GM10847 (cell line): ENCODE results near the gene PRPF40B.

ENCODE experiments used
- POLR2A ChIP-seq: IDR thresholded peaks from 2 replicates; pipeline ENCODE4 v1.6.1; 2011; ENCODE audit not compliant: insufficient read length; ENCODE audit errors: extremely low read depth

PRPF40B gene

DNA sequence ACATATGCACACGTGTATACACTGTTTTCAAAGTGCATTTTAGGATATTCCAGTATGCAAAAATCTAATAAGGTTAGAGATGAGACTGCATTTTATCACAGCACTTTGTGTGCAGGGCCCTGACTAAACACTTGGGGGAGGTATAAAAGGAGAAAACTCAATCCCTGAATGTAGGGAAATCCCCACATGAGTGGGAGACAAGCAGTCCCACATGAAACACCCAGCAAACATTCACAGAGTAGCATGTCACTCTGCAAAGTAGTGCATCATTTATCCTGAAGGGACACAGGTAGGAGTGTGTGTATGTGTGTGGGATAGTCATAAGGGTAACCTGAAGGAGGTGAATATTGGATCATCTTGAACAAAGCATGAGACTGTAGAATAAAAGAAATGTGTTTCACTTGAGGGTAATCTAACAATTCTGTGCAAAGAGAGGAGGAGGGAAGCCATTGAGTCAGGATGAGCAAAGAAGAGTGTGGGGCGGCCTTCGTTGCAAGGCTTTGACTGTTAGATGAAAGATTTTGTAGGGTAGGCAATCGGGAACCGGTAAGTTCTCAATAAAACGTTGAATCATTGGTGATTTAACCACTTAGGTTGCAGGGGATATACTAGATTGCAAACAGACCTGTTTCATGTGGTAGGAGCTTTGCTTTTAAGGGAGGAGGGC lies 2.9 kb downstream of the PRPF40B start:
- no peak for TF ChIP-seq POLR2A

DNA sequence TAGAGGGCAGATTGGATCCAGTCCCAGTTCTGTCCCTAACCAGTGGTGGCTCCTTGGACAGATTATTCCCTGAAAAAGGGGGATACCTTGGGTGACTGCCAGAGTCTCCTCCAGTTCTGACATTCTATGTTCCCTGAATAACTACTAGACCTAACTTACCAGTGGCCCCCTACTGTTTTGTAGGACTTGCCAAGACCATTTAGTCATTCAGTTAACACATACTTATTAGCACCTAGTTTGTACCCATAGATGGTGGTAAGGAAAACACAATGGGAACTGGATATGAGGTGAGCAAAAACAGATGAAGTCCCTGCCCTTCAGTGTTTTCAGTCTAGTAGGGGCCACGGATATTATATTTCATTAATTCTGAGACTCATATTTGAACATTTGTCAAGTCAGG lies 3.5 kb downstream of the PRPF40B start:
- TF ChIP-seq POLR2A, result no peak

DNA sequence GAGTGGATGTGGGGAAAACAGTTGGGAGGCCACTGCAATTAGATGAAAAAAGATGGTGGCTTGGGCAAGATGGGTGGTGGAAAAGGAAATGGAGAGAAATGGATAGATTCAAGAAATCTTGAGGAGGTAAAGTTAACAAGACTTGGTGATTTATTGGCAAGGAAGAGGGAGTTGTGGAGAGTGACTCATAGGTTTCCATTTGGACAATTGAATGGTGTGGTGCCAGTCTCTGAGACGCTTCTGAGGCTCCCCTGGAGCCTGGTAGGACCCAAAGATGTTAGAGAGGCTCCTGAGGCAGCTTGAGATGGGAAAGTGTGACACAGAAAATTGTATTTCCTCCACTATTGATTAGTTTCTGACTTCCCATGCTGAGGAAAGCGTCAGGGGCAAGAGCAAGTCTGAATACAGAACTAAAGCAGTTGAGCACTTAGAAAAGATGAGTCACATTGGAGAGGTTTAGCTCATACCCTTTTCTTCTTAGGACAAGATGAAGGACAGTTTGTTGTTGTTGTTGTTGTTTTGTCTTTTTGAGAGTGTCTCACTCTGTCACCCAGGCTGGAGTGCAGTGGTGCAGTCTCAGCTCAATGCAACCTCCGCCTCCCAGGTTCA lies 4.5 kb downstream of the PRPF40B start:
- TF ChIP-seq POLR2A, result no peak

DNA sequence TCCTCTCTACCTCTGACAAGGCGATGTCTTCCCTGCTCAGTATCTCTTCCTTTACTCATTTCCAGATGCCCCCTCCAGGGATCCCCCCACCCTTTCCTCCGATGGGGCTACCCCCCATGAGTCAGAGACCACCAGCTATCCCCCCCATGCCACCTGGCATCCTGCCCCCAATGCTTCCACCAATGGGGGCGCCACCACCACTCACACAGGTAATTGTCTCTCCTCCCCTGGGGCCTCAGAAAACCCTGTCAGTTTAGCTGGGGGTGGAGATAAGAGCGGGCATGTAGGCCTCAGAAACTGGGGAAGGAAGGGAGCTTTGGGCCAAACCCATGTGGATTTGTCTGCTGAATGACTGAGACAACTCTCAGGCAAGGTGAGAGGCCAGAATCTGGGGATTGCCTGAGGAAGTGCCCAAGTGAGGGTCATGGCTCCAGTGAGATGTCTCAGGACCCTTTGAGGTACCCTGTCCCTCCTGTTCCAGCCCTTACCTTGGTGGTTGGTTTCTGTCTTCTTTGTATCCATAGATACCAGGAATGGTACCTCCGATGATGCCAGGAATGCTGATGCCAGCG lies 8.1 kb downstream of the PRPF40B start:
- no peak for TF ChIP-seq POLR2A

DNA sequence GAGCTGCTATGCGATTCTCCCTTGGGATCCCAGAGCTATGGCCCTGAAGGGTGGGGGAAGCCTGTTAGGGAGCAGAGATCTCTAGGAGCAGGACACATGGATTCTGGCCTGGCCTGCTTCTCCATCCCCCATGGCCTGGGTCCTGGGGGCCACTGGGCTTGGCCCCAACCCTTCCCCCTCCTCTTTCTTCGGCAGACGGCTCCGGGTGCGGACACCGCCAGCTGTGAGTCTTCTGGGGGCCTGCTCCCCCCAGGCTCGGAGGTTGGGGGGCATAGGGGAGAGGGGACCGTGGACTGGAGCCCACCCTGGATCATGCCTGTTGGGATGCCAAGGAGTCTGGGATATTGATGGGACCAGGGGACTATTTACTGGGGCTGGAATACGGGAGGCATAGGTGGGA lies 9.0 kb downstream of the PRPF40B start:
- no peak for TF ChIP-seq POLR2A

DNA sequence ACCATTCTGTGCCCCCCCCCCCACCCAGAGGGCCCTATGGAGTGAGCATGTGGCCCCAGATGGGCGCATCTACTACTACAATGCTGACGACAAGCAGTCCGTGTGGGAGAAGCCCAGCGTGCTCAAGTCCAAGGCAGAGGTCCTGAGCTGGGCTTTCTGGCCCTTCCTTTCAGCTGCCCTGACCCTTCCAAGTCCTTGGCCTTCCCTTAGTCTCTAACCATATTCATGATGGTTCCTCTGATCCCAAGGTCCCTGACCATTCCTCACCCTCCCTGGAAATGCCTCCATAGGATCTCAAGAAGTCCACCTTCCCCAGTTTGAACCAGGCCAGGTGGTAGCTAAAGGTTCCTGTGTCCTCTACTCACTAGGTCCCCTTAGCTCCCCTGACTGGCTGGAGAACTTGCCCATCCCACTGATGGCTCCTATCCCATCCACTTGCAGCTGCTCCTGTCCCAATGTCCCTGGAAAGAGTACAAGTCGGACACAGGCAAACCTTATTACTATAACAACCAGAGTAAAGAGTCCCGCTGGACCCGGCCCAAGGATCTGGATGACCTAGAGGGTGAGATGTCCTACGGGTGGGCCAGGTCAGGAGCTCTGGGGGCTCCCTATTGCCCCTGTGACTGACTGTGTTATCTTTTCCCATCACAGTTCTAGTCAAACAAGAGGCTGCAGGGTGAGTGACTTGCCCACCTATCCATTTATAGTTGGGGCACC lies 9.8 kb downstream of the PRPF40B start:
- no peak for TF ChIP-seq POLR2A

DNA sequence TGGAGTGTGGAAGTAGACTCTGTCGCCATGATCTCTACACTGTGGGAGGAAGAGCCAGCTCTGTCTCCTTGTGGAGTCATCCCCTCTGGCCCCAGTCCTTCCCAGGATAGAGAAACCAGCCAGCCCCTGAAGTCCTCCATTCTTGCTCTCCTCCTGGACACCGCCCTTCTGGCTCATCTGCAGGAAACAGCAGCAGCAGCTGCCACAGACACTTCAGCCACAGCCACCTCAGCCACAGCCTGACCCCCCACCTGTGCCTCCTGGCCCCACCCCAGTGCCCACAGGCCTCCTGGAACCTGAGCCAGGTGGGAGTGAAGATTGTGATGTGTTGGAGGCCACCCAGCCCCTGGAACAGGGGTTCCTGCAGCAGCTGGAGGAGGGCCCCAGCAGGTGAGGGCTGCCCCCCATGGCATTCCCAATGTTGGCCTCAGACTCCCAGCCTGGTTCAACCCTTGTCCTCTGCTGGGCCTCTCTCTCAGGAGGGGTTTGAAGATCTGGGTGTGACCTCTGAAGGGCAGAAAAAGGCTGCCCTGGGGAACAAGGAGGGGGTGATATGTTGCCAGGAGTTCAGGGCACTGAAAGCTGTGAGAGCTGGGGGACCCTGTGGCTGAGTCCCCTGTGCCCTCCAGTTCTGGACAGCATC lies 10.5 kb downstream of the PRPF40B start:
- TF ChIP-seq POLR2A, result no peak

DNA sequence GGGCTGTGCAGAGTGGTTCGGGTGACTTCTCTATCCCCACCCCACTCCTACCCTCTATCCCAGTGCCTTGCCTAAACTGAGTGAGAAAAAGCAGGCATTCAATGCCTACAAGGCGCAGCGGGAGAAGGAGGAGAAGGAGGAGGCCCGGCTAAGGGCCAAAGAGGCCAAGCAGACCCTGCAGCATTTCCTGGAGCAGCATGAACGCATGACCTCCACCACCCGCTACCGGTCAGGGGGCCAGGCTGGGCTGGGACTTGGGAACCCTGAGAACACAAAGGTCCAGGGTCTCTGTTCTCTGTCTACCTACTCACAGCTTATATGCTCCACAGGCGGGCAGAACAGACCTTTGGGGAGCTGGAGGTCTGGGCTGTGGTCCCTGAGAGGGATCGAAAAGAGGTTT lies 11.7 kb downstream of the PRPF40B start:
- no peak for TF ChIP-seq POLR2A

DNA sequence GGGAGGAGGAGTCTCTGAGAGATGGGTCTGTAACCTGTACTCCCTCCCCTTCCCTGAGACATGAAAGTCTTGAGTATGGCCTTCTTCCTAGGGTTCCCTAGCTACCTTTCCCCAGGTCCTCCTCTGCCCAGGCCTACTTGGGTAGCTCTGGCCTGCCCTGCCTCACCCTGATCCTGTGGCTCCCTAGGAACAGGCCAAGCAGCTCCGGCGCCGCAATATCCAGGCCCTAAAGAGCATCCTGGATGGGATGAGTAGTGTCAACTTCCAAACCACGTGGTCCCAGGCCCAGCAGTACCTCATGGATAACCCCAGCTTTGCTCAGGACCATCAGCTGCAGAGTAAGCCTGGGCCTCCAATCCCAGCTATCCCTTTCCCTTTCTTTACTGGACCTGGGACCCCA lies 12.3 kb downstream of the PRPF40B start:
- no peak for TF ChIP-seq POLR2A

DNA sequence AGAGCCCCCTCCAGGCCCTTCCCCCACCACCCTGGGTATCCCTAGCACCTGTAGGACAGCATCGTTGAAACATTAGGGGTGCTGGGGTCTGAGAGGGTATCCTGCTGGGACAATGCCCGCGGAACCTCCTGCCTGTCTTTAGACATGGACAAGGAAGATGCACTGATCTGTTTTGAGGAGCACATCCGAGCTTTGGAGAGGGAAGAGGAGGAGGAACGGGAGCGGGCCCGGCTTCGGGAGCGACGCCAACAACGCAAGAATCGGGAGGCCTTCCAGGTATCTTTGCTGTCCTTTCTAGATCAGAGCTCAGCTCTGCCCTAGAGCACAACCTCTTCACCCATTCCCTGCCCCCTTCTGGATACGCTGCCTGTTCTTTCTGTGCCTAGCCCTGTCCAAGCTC lies 13.2 kb downstream of the PRPF40B start:
- TF ChIP-seq POLR2A, result no peak

DNA sequence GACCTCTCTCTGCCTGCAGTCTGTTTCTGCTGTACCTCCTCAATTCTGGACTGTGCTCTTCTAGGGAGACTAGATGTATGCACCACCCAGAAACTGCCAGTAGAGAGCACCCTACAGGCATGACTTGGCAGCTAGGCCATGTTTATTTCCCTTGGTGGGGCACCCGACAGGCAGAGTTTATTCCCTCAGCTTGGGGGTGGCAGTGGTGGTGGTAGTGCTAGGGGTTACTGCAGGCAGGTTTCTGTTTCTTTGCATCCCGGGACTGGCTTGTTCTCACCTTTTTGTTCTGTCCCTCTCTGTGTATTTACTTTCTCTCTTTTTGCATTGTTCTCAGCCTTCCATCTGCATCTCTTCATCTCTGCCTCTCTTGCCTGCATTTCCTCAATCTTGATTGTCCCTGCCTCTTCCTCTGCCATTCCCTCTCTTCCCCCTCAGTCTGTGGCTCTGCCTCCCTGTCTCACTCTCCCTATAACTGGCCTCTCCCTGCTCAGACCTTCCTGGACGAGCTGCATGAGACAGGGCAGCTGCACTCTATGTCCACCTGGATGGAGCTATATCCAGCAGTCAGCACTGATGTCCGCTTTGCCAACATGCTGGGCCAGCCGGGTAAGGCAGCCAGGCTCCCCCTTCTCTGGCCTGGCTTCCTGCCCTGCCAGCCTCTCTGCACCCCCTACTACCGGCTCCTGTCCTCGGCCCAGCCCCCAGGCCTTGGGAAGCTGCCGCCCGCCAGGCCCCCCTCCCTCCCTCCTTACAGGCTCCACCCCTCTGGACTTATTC lies 13.8 kb downstream of the PRPF40B start:
- TF ChIP-seq POLR2A, result no peak

DNA sequence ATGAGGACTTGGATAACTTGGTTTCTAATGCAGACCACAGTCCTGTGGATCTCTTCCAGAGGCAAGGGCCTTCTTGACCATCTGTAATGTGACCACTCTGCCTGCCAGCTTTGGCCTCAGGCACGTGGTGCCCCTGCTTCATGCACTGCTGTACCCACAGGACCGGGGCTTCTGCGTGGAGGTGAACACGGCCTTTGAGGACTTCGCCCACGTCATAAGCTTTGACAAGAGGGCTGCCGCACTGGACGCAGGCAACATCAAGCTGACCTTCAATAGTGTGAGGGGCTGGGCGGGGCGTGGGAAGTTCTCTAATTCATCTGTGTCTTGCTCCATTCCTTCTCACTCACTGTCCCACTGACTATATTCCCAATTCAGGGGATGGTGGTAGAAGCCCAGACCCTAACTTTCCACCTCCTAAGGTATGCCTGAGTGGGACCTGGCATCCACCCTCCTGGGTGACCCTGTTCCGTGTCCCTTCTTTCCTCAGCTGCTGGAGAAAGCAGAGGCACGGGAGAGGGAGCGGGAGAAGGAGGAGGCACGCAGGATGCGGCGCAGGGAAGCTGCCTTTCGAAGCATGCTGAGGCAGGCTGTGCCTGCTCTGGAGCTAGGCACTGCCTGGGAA lies 18.5 kb downstream of the PRPF40B start:
- no peak for TF ChIP-seq POLR2A

DNA sequence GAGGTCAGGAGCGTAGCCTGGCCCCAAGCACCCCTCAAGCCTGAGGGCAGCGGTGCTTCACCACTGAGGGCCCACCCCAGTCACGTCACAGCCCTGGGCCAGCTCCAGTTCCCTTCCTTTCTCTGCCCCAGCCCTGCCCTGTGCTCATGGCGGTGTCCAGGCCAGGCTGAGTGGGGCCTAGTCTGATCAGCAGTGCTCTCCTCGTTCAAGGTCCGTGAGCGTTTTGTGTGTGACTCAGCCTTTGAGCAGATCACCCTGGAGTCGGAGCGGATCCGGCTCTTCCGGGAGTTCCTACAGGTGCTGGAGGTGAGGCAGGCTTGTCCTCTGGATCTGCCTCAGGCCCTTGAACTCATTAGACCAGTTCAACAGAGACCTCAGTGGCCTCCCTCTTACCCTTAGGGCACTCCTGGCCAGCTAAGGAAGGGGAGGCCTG lies 19.0 kb downstream of the PRPF40B start:
- TF ChIP-seq POLR2A, result no peak

DNA sequence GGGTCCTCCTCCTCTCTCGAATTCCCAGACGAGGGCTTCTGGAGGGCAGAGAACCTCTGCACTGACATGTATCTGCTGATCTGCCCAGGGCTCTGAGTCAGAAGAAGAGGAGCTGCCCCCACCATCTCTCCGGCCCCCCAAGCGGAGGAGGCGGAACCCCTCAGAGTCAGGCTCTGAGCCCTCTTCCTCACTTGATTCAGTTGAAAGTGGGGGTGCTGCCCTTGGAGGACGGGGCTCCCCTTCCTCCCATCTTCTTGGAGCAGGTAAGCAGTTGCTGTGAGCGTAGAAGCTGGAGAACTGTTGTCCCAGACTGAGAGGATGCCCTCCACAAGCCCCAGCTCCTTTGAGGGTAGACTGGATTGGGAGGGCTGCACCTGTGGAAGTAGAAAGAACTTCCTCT lies 19.8 kb downstream of the PRPF40B start:
- no peak for TF ChIP-seq POLR2A
